H1 (cell line): Measurements from ENCODE around the gene FAM72A. TPM values are rescaled to one million over a fixed set of nuclear protein-coding genes. Genes with fewer than 3 reads are reported as not detected.
"Not testable (repeated sequence)": the region's sequence is repeated elsewhere in the genome, so short reads cannot be mapped to it uniquely, and the experiment has no call there.

Source experiments
- CTCF ChIA-PET: fragments of 300-600 bp; sonication (Branson Sonifier 250); formaldehyde crosslinking; loops from one replicate; lab custom pipeline; 2021; ENCODE audit not compliant: partially characterized antibody; lab: Charles Lee
- POLR2A ChIA-PET: fragments of 300-600 bp; sonication (Branson Sonifier 250); formaldehyde crosslinking; loops from one replicate; lab custom pipeline; 2021; ENCODE audit warnings: inconsistent platforms; ENCODE audit not compliant: partially characterized antibody; lab: Charles Lee
- DNase-seq, 2 experiments: peaks; one replicate each; pipeline versions ENCODE4 v3.0.0 to v3.0.0-alpha.2; 2010 to 2022; ENCODE audit warnings: low spot score in 2 of 2, low read depth in 1 of 2, mixed read lengths in 1 of 2
- FAIRE-seq: peaks from 2 replicates; lab custom pipeline; 2011; peaks lifted over from hg19 to GRCh38; lab: Jason Lieb, UNC
- H2AFZ ChIP-seq: 2 replicates; pipeline ENCODE4 v1.8.1; 2012; ENCODE audit warnings: low read length, inconsistent platforms
- H2AK5ac ChIP-seq: 2 replicates; pipeline ENCODE4 v1.6.1; 2013; ENCODE audit warnings: low read depth, low read length
- H2BK120ac ChIP-seq: replicated peaks from 2 replicates; pipeline ENCODE3; 2013; ENCODE audit warnings: low read depth, low read length, inconsistent platforms
- H2BK12ac ChIP-seq: 2 replicates; pipeline ENCODE4 v1.6.1; 2013; ENCODE audit warnings: low read depth, low read length
- H2BK15ac ChIP-seq: 2 replicates; pipeline ENCODE4 v1.6.1; 2013; ENCODE audit warnings: low read length
- H2BK20ac ChIP-seq: 2 replicates; pipeline ENCODE4 v1.6.1; 2013; ENCODE audit warnings: low read length
- H2BK5ac ChIP-seq: 2 replicates; pipeline ENCODE4 v1.6.1; 2013; ENCODE audit warnings: low read depth, low read length
- H3K14ac ChIP-seq: 2 replicates; pipeline ENCODE4 v1.6.1; 2013; ENCODE audit warnings: inconsistent platforms; ENCODE audit not compliant: insufficient read length
- H3K18ac ChIP-seq: 2 replicates; pipeline ENCODE4 v1.6.1; 2013; ENCODE audit warnings: low read length; ENCODE audit errors: extremely low read depth
- H3K23ac ChIP-seq: 2 replicates; pipeline ENCODE4 v1.6.1; 2013; ENCODE audit warnings: inconsistent platforms; ENCODE audit not compliant: insufficient read length
- H3K23me2 ChIP-seq: 2 replicates; pipeline ENCODE4 v1.6.1; 2013; ENCODE audit warnings: low read depth, low read length
- H3K27ac ChIP-seq: 2 replicates; pipeline ENCODE4 v1.6.1; 2011; ENCODE audit warnings: low read depth, low read length, inconsistent platforms
- H3K27me3 ChIP-seq, 4 experiments: replicated peaks in 1 of 4; 1 replicate in 1 of 4; 2 replicates in 3 of 4; pipeline versions ENCODE4 v1.6.1 to v1.8.1; 2011 to 2013; ENCODE audit warnings: low read length in 3 of 4, mild to moderate bottlenecking in 3 of 4, inconsistent platforms in 2 of 4, mixed read lengths in 2 of 4, moderate library complexity in 1 of 4; ENCODE audit not compliant: control insufficient read depth in 3 of 4, insufficient read depth in 3 of 4; ENCODE audit errors: extremely low read depth in 1 of 4
- H3K36me3 ChIP-seq, 4 experiments: 2 replicates each; pipeline versions ENCODE4 v1.6.1 to v1.8.1; 2011 to 2013; ENCODE audit warnings: mild to moderate bottlenecking in 4 of 4, low read length in 3 of 4, moderate library complexity in 2 of 4, control low read depth in 1 of 4, inconsistent platforms in 1 of 4; ENCODE audit not compliant: insufficient read depth in 4 of 4, control insufficient read depth in 2 of 4
- H3K4ac ChIP-seq: replicated peaks from 2 replicates; pipeline ENCODE3; 2013; ENCODE audit warnings: low read length, low read depth, mixed read lengths, inconsistent platforms; ENCODE audit not compliant: insufficient read length
- H3K4me1 ChIP-seq, 4 experiments: replicated peaks in 1 of 4; 1 replicate in 1 of 4; 2 replicates in 3 of 4; pipeline versions ENCODE4 v1.6.1 to v1.8.1; 2011 to 2013; ENCODE audit warnings: low read length in 3 of 4, inconsistent platforms in 2 of 4, mixed read lengths in 1 of 4; ENCODE audit not compliant: insufficient read depth in 4 of 4, control insufficient read depth in 3 of 4
- H3K4me2 ChIP-seq, 2 experiments: 2 replicates each; pipeline versions ENCODE4 v1.6.1 to v1.8.1; 2011 to 2013; ENCODE audit warnings: low read depth in 2 of 2, low read length in 2 of 2, control low read depth in 1 of 2, inconsistent platforms in 1 of 2, mild to moderate bottlenecking in 1 of 2; ENCODE audit not compliant: insufficient read depth in 1 of 2
- H3K4me3 ChIP-seq, 4 experiments: fragments of 200-600, 300-600 bp in 1 of 4; sonication (generic), shearing (Covaris generic), sonication (Bioruptor Twin) in 1 of 4; 2 replicates each; pipeline versions ENCODE4 v1.5.1 to v1.8.1; 2011 to 2016; ENCODE audit warnings: low read length in 4 of 4, low read depth in 3 of 4, control low read depth in 2 of 4, inconsistent platforms in 2 of 4, mild to moderate bottlenecking in 2 of 4, mixed read lengths in 1 of 4, moderate library complexity in 1 of 4; ENCODE audit not compliant: insufficient read depth in 2 of 4; ENCODE audit errors: extremely low read depth in 1 of 4
- H3K56ac ChIP-seq: replicated peaks from 2 replicates; pipeline ENCODE3; 2013; ENCODE audit warnings: low read depth, mild to moderate bottlenecking, mixed read lengths, low read length, inconsistent platforms; ENCODE audit not compliant: insufficient read length
- H3K79me1 ChIP-seq: 2 replicates; pipeline ENCODE4 v1.6.1; 2013; ENCODE audit warnings: low read depth, low read length, control low read depth
- H3K79me2 ChIP-seq, 2 experiments: 2 replicates each; pipeline versions ENCODE4 v1.6.1 to v1.8.1; 2012 to 2013; ENCODE audit warnings: low read length in 2 of 2, mild to moderate bottlenecking in 2 of 2, inconsistent platforms in 1 of 2; ENCODE audit not compliant: insufficient read depth in 2 of 2, control insufficient read depth in 1 of 2
- H3K9ac ChIP-seq, 4 experiments: replicated peaks in 1 of 4; 1 replicate in 1 of 4; 2 replicates in 3 of 4; pipeline versions ENCODE4 v1.6.1 to v1.8.1; 2011 to 2013; ENCODE audit warnings: low read depth in 3 of 4, low read length in 3 of 4, control low read depth in 2 of 4, mild to moderate bottlenecking in 2 of 4, moderate library complexity in 2 of 4, inconsistent platforms in 1 of 4; ENCODE audit errors: extremely low read depth in 1 of 4
- H3K9me3 ChIP-seq, 2 experiments: 2 replicates each; pipeline versions ENCODE4 v1.6.1 to v1.8.1; 2012 to 2013; ENCODE audit warnings: mild to moderate bottlenecking in 2 of 2, moderate library complexity in 2 of 2, control low read depth in 1 of 2, inconsistent platforms in 1 of 2, low read depth in 1 of 2, low read length in 1 of 2, mixed read lengths in 1 of 2; ENCODE audit not compliant: insufficient read depth in 2 of 2
- H4K20me1 ChIP-seq, 2 experiments: replicated peaks in 1 of 2; 2 replicates each; pipeline versions ENCODE3 to v1.8.1; 2011 to 2013; ENCODE audit warnings: inconsistent platforms in 2 of 2, low read length in 2 of 2, mild to moderate bottlenecking in 1 of 2; ENCODE audit not compliant: insufficient read depth in 2 of 2, control insufficient read depth in 1 of 2
- H4K5ac ChIP-seq: 2 replicates; pipeline ENCODE4 v1.6.1; 2013; ENCODE audit warnings: low read length, low read depth, mixed read lengths, inconsistent platforms; ENCODE audit not compliant: insufficient read length
- H4K8ac ChIP-seq: 2 replicates; pipeline ENCODE4 v1.8.0; 2013; ENCODE audit warnings: mild to moderate bottlenecking, moderate library complexity, low read length, inconsistent platforms; ENCODE audit not compliant: insufficient read depth; ENCODE audit errors: extremely low read depth
- H4K91ac ChIP-seq: replicated peaks from 2 replicates; pipeline ENCODE3; 2013; ENCODE audit warnings: low read length, mixed read lengths, inconsistent platforms; ENCODE audit not compliant: insufficient read length
- WGBS, 2 experiments: shearing (Covaris generic) in 1 of 2; methylation state at CpG; one replicate each; pipeline versions ENCODE4 v1.1.6 to v1.1.7; 2013 to 2015; ENCODE audit warnings: low lambda C conversion rate in 2 of 2, mixed read lengths in 2 of 2, inconsistent platforms in 1 of 2, low coverage in 1 of 2, missing lambda C conversion rate in 1 of 2; ENCODE audit not compliant: insufficient replicate concordance in 2 of 2, insufficient coverage in 1 of 2, insufficient read length in 1 of 2; ENCODE audit errors: extremely low coverage in 1 of 2, missing lambda C conversion rate in 1 of 2; 5-methylcytosine and 5-hydroxymethylcytosine counted together
- polyA plus RNA-seq, 7 experiments: library from polyadenylated mRNA; depleted of rRNA in 3 of 7; stranded (reverse) in 5 of 7; unstranded in 2 of 7; fragments of >200 nt in 5 of 7; fragments of 200-250 nt in 2 of 7; gene quantifications; 1 replicate in 5 of 7; 2 replicates in 1 of 7; 4 replicates in 1 of 7; pipeline versions ENCODE4 v1.2.1 to v1.2.3, GENCODE V29; 2011 to 2013; ENCODE audit warnings: missing spikeins in 2 of 7, mixed read lengths in 2 of 7
- total RNA-seq: library from RNA; stranded (reverse); fragmentation: NEBNext Ultra II Directional; extraction: Animal tissue kit (Norgen Biotek cat#: 25700); gene quantifications from 2 replicates; pipeline ENCODE4 v1.2.1, GENCODE V29; 2021

Gene FAM72A
- total and polyA plus RNA-seq, 2 of the 8 experiments (the other 6 are each of a cell fraction or from before 2014, with no cell fraction given), result 10.7 to 23.0 TPM

DNA sequence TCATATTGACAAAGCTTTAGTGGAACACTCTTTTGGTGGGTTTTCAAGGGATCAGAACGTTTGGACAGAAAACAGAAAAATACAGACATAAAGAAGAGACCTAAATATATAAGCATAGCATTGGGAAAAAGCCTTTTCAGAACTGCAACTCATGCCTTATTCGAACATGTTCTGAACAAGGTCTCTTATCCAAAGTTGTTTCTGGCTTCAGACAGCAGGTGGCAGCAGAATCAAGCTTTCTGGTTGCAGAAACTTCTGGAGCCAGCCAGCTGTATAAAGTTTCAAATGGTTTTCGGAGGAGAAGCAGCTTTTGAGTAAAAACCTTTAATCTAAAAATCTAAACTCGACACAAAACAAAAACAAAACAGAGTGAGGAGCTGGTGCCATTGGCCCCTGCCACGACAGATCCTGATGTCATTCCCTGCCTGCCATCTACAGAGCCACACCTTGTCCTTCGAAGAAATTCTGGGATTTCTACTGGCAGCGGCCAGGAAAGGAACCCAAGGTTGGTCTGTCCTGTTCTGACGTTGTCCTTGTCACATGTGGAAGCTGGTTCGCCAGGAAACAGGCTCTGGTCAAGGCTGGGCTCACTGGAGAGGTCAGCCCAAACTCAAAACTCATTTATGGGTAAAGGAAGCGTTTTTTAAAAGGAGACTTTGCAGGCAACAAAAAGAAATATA lies 35.1 kb downstream of the FAM72A start:
- H3K27ac ChIP-seq, H3K79me2 ChIP-seq, H2AK5ac ChIP-seq, H4K5ac ChIP-seq, H3K56ac ChIP-seq, H3K4me1 ChIP-seq, H2BK15ac ChIP-seq, H3K4me2 ChIP-seq, POLR2A ChIA-PET, H3K18ac ChIP-seq, H3K36me3 ChIP-seq, CTCF ChIA-PET, H3K4ac ChIP-seq, H3K4me3 ChIP-seq, H4K8ac ChIP-seq, H3K14ac ChIP-seq, DNase-seq, H2BK12ac ChIP-seq, FAIRE-seq, H2BK20ac ChIP-seq, H3K23me2 ChIP-seq, H4K20me1 ChIP-seq, H3K9me3 ChIP-seq, H2BK120ac ChIP-seq, H2AFZ ChIP-seq, H4K91ac ChIP-seq, H3K27me3 ChIP-seq, H3K9ac ChIP-seq, H3K79me1 ChIP-seq, H3K23ac ChIP-seq, H2BK5ac ChIP-seq: not testable (repeated sequence)
- WGBS, 2 experiments, result 55% methylated on average over 4 of the region's 10 CpGs; no CpG with 5 or more reads in 1 of the 2 experiments
